NB4 (cell line): ENCODE results near the gene HOMER2.

Experiments
- DNase-seq: peaks from one replicate; pipeline ENCODE4 v3.0.0; 2010; ENCODE audit warnings: low read depth
- H3K4me3 ChIP-seq: one replicate; pipeline ENCODE4 v1.5.1; 2011; ENCODE audit warnings: mild to moderate bottlenecking, low read depth, low read length, moderate library complexity
- MYC ChIP-seq: IDR thresholded peaks from 2 replicates; pipeline ENCODE4 v1.6.1; 2011; ENCODE audit warnings: low read depth, low read length
- POLR2A ChIP-seq: IDR thresholded peaks from 2 replicates; pipeline ENCODE4 v1.6.1; 2011; ENCODE audit warnings: mild to moderate bottlenecking; ENCODE audit not compliant: insufficient read length; ENCODE audit errors: extremely low read depth
- TF ChIP-seq, protein P1 (sequence below): IDR thresholded peaks from one replicate; pipeline ENCODE4 v1.5.1; 2012; ENCODE audit warnings: low read depth, low read length
- TF ChIP-seq, protein P2 (sequence below): IDR thresholded peaks from 2 replicates; pipeline ENCODE4 v1.6.1; 2011; ENCODE audit warnings: low read depth, low read length

Gene HOMER2

DNA sequence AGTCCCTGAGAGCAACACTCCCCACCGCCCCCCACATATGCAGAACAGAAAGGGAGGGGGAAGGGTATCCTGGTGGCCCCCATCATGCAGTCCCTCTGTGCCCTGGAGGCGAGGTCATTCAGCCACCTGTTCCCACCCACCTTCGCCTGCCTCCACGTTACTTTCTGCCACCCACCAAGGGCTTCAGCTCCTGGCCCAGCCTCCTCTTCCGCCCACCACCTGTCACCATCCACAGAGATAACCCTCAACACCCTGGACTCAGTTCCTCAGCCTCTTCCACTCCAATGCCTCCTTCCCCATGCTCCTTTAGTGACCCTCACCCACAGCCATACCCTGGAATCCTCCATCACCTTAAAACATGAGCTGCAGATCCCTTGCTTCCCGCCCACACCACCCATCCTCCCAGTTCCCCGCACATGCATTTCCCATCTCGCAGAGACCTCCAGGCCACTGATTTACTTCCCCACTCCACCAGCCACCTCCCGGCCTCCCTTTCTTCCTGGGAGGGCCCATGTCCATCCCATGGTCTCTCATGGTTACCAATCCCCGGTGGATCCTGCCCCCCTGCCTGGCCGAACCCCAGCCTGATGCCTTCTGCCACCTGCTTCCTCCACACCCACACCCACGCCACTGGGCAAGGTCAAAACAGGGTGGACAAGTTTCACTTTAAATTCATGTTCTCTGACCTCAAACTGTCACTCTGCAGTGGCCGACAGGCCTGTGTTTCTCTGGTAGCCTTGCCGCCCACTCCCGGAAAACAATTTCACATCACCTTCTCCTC, 18.2 kb downstream of the HOMER2 start:
- no peak for DNase-seq
- H3K4me3 ChIP-seq = no peak overlapping the region
- TF ChIP-seq MYC (no peak), POLR2A (no peak)
- TF ChIP-seq, protein P1, sequence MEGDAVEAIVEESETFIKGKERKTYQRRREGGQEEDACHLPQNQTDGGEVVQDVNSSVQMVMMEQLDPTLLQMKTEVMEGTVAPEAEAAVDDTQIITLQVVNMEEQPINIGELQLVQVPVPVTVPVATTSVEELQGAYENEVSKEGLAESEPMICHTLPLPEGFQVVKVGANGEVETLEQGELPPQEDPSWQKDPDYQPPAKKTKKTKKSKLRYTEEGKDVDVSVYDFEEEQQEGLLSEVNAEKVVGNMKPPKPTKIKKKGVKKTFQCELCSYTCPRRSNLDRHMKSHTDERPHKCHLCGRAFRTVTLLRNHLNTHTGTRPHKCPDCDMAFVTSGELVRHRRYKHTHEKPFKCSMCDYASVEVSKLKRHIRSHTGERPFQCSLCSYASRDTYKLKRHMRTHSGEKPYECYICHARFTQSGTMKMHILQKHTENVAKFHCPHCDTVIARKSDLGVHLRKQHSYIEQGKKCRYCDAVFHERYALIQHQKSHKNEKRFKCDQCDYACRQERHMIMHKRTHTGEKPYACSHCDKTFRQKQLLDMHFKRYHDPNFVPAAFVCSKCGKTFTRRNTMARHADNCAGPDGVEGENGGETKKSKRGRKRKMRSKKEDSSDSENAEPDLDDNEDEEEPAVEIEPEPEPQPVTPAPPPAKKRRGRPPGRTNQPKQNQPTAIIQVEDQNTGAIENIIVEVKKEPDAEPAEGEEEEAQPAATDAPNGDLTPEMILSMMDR = no peak
- TF ChIP-seq, protein P2, sequence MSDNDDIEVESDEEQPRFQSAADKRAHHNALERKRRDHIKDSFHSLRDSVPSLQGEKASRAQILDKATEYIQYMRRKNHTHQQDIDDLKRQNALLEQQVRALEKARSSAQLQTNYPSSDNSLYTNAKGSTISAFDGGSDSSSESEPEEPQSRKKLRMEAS = no peak

DNA sequence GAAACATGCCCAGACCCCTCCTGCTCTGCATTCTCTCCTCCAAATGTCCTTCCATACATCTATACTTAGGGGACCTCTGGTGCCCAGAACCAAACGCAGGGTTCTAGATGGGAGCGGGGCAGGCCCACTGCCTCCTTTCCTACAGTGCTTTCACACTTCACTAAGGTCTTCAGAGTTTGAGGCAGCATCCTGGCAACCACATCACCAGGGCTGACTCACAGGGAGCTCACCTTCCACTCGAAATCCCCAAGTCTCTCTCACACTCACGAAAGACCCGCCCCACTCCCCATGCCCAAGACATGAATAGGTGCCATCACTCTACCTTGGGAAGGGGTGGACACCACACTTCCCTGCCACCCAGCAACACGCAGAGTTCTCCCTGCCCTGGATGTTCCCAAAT, 18.9 kb downstream of the HOMER2 start:
- TF ChIP-seq MYC (no peak), POLR2A (no peak)
- TF ChIP-seq, protein P1 = no peak
- TF ChIP-seq, protein P2 = no peak
- no peak overlapping the region for H3K4me3 ChIP-seq
- no peak for DNase-seq

DNA sequence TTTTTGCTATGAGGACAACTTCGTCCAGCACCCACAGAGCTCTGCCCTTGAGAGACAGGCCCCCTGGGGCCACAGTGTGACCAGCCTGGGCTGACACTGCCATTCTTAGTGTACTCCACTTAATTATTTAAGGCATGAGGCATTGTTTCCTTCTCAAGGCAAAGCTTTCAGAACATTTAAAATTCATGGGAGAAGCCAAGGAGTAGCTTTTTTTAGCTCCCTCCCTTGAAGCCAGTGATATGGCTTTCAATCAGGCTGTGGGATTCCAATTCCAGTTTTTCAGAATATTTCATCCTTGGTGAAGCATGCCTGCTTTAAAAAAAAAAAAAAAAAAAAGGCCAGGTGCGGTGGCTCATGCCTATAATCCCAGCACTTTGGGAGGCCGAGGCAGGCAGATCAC, 21.3 kb downstream of the HOMER2 start:
- no peak overlapping the region for H3K4me3 ChIP-seq
- TF ChIP-seq, protein P2 = no peak
- TF ChIP-seq MYC (no peak), POLR2A (no peak)
- TF ChIP-seq, protein P1 = no peak
- DNase-seq = no peak

DNA sequence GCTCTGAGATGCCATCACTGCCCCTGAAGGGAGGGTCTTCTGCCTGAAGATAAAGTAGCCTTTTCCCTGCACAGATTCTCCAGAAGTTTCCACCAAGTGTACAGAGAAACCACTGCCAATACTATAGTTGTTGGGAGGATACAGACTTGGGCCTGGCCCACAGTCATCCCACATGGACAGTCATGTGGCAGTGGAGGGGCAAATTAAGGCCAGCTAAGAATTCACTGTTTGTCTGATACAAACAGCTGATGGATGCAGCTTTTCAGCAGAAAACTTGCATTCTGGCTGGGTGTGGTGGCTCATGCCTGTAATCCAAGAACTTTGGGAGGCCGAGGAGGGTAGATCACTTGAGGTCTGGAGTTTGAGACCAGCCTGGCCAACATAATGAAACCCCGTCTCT, 22.1 kb downstream of the HOMER2 start:
- TF ChIP-seq MYC (no peak), POLR2A (no peak)
- TF ChIP-seq, protein P2 = no peak
- TF ChIP-seq, protein P1 = no peak
- H3K4me3 ChIP-seq = no peak overlapping the region
- no peak for DNase-seq

DNA sequence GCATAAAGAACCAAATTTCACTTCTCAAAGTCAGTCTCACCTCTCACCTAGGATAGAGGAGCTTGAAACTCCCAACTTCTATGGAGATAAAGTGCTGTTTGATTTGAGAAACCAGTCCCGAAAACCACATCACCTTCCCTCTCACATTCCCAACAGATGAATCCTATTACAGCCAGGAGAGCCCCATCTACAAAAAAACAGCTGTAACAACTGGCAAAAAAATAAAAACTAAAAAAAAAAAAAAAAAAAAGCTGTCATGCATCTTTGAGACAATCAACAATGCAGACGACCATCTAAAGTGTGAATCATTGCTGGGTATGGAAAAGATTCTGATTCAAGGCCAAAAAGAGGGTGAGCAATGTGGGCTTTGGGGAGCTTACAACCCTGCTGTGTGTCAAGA, 23.8 kb downstream of the HOMER2 start:
- TF ChIP-seq, protein P1 = no peak
- TF ChIP-seq, protein P2 = no peak
- TF ChIP-seq MYC (no peak), POLR2A (no peak)
- DNase-seq = no peak
- no peak overlapping the region for H3K4me3 ChIP-seq
